ENCODE measurements around the gene IMMP2L. TPM values are rescaled to one million over a fixed set of nuclear protein-coding genes. Genes with fewer than 3 reads are reported as not detected.

The IMMP2L gene
- total and polyA plus RNA-seq, 2 of the 8 experiments (the other 6 are each of a cell fraction or from before 2014, with no cell fraction given) = 2.3 to 10.1 TPM

DNA sequence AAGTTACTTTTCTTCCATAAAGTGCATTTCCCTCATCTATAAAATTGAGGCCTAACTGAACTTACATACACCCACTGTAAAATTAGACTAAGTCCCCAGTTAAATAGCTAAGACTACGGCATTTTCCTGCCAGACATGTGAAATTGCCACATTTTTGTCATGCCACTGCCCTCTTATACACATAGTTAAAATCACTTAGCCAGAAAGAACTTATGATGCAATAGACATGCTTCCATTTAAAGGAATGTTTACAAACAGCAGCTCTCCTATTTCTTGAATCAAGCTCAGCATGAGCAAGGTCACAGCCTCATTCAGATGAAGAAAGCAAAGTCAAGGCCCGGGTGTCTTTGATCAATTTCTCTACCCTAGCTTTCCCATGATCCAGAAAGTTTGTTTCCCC is 295.7 kb downstream of the IMMP2L start:
- FAIRE-seq = no peak
- whole genome bisulfite sequencing, 2 experiments (ENCODE audit: extremely low coverage in 1 of 2, insufficient coverage in 1 of 2, insufficient read length in 1 of 2, insufficient replicate concordance in 2 of 2, low coverage in 1 of 2, low lambda C conversion rate in 2 of 2, missing lambda C conversion rate in 1 of 2) = 72% methylated on average over 2 of the region's 2 CpGs; no CpG with 5 or more reads in 1 of the 2 experiments
- CTCF ChIA-PET (ENCODE audit: partially characterized antibody) = interaction anchor here (0.6 kb wide), 1 partner anchor 346 kb away, joined by 3 read pairs; no protein-coding TSS in a partner anchor
- no peak for TF ChIP-seq CTBP2 (IDR thresholded peaks at IDR 0.05; ENCODE audit: borderline replicate concordance, insufficient read depth, insufficient read length, low read length)
- no peak for TF ChIP-seq ZNF274 (IDR thresholded peaks at IDR 0.05; ENCODE audit: borderline replicate concordance, extremely low read depth, low read length)
- TF ChIP-seq, protein P1, sequence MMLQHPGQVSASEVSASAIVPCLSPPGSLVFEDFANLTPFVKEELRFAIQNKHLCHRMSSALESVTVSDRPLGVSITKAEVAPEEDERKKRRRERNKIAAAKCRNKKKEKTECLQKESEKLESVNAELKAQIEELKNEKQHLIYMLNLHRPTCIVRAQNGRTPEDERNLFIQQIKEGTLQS (IDR thresholded peaks at IDR 0.05; ENCODE audit: insufficient read depth, low read depth, low read length) = no peak
- TF ChIP-seq, protein P2, sequence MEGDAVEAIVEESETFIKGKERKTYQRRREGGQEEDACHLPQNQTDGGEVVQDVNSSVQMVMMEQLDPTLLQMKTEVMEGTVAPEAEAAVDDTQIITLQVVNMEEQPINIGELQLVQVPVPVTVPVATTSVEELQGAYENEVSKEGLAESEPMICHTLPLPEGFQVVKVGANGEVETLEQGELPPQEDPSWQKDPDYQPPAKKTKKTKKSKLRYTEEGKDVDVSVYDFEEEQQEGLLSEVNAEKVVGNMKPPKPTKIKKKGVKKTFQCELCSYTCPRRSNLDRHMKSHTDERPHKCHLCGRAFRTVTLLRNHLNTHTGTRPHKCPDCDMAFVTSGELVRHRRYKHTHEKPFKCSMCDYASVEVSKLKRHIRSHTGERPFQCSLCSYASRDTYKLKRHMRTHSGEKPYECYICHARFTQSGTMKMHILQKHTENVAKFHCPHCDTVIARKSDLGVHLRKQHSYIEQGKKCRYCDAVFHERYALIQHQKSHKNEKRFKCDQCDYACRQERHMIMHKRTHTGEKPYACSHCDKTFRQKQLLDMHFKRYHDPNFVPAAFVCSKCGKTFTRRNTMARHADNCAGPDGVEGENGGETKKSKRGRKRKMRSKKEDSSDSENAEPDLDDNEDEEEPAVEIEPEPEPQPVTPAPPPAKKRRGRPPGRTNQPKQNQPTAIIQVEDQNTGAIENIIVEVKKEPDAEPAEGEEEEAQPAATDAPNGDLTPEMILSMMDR (IDR thresholded peaks at IDR 0.05; ENCODE audit: control extremely low read depth in 1 of 3, insufficient read depth in 1 of 3, low read depth in 1 of 3, low read length in 3 of 3) = no peak
- TF ChIP-seq EGR1 (IDR thresholded peaks at IDR 0.05; ENCODE audit: borderline replicate concordance, low read depth, low read length) = no peak
- no peak for TF ChIP-seq KDM1A (IDR thresholded peaks at IDR 0.05; ENCODE audit: borderline replicate concordance, low read length)
- TF ChIP-seq CBX8 (IDR thresholded peaks at IDR 0.05; ENCODE audit: borderline replicate concordance, low read depth, low read length) = no peak
- no peak for TF ChIP-seq SRF (IDR thresholded peaks at IDR 0.05; ENCODE audit: low read depth, low read length)
- no peak for TF ChIP-seq RBBP5 (IDR thresholded peaks at IDR 0.05; ENCODE audit: borderline replicate concordance, low read depth, low read length)
- no peak for TF ChIP-seq BRCA1 (IDR thresholded peaks at IDR 0.05; ENCODE audit: low read depth, low read length)

More for the DNA sequence above, 295.7 kb downstream of the IMMP2L start:
- Histone ChIP-seq H4K8ac (ENCODE audit: extremely low read depth, insufficient read depth, low read length) (no peak overlapping the region), H2AFZ (ENCODE audit: low read length) (no peak overlapping the region), H3K4me1 (replicated peaks in 1 of 4; ENCODE audit: control insufficient read depth in 3 of 4, insufficient read depth in 4 of 4, low read length in 3 of 4) (peaks cover 0 to 5% (median 0%) of the 10 kb centered on the region in 4 experiments; a peak in 2 of 7 replicates), H3K4me2 (ENCODE audit: insufficient read depth in 1 of 2, low read depth in 2 of 2, low read length in 2 of 2) (no peak overlapping the region), H2AK5ac (ENCODE audit: low read depth, low read length) (0 out of 2 replicates have a peak overlapping the region, but pooled peaks have one; percentile 5), H3K23ac (ENCODE audit: insufficient read length) (no peak overlapping the region), H3K9ac (replicated peaks in 1 of 4; ENCODE audit: extremely low read depth in 1 of 4, low read depth in 3 of 4, low read length in 3 of 4) (no peak overlapping the region), H2BK20ac (ENCODE audit: low read length) (no peak overlapping the region), H2BK12ac (ENCODE audit: low read depth, low read length) (no peak overlapping the region), H3K9me3 (ENCODE audit: insufficient read depth in 2 of 2, low read depth in 1 of 2, low read length in 1 of 2) (no peaks in the 10 kb centered on the region), H3K4me3 (ENCODE audit: extremely low read depth in 1 of 4, insufficient read depth in 2 of 4, low read depth in 3 of 4, low read length in 4 of 4) (no peak overlapping the region), H3K23me2 (ENCODE audit: low read depth, low read length) (no peaks in the 10 kb centered on the region), H3K27ac (ENCODE audit: low read depth, low read length) (no peak overlapping the region), H3K4ac (replicated peaks; ENCODE audit: insufficient read length, low read depth, low read length) (no peak overlapping the region), H2BK120ac (replicated peaks; ENCODE audit: low read depth, low read length) (no peak overlapping the region), H4K91ac (replicated peaks; ENCODE audit: insufficient read length, low read length) (no peak overlapping the region), H4K20me1 (replicated peaks in 1 of 2; ENCODE audit: control insufficient read depth in 1 of 2, insufficient read depth in 2 of 2, low read length in 2 of 2) (no peaks in the 10 kb centered on the region), H3K56ac (replicated peaks; ENCODE audit: insufficient read length, low read depth, low read length) (no peak overlapping the region), H3K36me3 (ENCODE audit: control insufficient read depth in 2 of 4, insufficient read depth in 4 of 4, low read length in 3 of 4) (no peaks in the 10 kb centered on the region), H3K18ac (ENCODE audit: extremely low read depth, low read length) (no peak overlapping the region), H2BK15ac (ENCODE audit: low read length) (no peak overlapping the region), H4K5ac (ENCODE audit: insufficient read length, low read depth, low read length) (no peak overlapping the region), H3K14ac (ENCODE audit: insufficient read length) (no peak overlapping the region), H3K79me1 (ENCODE audit: low read depth, low read length) (no peaks in the 10 kb centered on the region), H2BK5ac (ENCODE audit: low read depth, low read length) (no peak overlapping the region), H3K27me3 (replicated peaks in 1 of 4; ENCODE audit: control insufficient read depth in 3 of 4, extremely low read depth in 1 of 4, insufficient read depth in 3 of 4, low read length in 3 of 4) (no peaks in the 10 kb centered on the region), H3K79me2 (ENCODE audit: control insufficient read depth in 1 of 2, insufficient read depth in 2 of 2, low read length in 2 of 2) (no peaks in the 10 kb centered on the region)
- POLR2A ChIA-PET (ENCODE audit: partially characterized antibody) = no interaction called here
- no peak for DNase-seq (ENCODE audit: low read depth in 1 of 2, low spot score in 2 of 2)

Measured in H1 (cell line).